ENCODE data around the gene TRIP13. TPM values are rescaled to one million over a fixed set of nuclear protein-coding genes. Genes with fewer than 3 reads are reported as not detected.
A peak's percentile ranks its signal among the peaks of the same experiment; 100 is the strongest.

TRIP13 gene
- total and polyA plus RNA-seq, 9 of the 15 experiments (the other 6 are each of a cell fraction or from before 2014, with no cell fraction given) = 24.1 to 116 (median 53.2) TPM

- TF ChIP-seq BCOR (IDR thresholded peaks at IDR 0.05) = peak; percentile 21; the same call in 1 of the 2 replicates
- no peak for TF ChIP-seq CEBPB (tag; IDR thresholded peaks at IDR 0.05)
- peak; percentile 76 for TF ChIP-seq ZBTB7A (IDR thresholded peaks at IDR 0.05; ENCODE audit: borderline replicate concordance, control insufficient read depth, low read depth, low read length)
- no peak for TF ChIP-seq ESRRB (CRISPR knock-in tag; IDR thresholded peaks at IDR 0.05; ENCODE audit: borderline replicate concordance)
- no peak for TF ChIP-seq ZNF449 (CRISPR knock-in tag; IDR thresholded peaks at IDR 0.05)
- no peak for TF ChIP-seq DIDO1 (tag; IDR thresholded peaks at IDR 0.05; ENCODE audit: low read depth)
- TF ChIP-seq, protein P1, sequence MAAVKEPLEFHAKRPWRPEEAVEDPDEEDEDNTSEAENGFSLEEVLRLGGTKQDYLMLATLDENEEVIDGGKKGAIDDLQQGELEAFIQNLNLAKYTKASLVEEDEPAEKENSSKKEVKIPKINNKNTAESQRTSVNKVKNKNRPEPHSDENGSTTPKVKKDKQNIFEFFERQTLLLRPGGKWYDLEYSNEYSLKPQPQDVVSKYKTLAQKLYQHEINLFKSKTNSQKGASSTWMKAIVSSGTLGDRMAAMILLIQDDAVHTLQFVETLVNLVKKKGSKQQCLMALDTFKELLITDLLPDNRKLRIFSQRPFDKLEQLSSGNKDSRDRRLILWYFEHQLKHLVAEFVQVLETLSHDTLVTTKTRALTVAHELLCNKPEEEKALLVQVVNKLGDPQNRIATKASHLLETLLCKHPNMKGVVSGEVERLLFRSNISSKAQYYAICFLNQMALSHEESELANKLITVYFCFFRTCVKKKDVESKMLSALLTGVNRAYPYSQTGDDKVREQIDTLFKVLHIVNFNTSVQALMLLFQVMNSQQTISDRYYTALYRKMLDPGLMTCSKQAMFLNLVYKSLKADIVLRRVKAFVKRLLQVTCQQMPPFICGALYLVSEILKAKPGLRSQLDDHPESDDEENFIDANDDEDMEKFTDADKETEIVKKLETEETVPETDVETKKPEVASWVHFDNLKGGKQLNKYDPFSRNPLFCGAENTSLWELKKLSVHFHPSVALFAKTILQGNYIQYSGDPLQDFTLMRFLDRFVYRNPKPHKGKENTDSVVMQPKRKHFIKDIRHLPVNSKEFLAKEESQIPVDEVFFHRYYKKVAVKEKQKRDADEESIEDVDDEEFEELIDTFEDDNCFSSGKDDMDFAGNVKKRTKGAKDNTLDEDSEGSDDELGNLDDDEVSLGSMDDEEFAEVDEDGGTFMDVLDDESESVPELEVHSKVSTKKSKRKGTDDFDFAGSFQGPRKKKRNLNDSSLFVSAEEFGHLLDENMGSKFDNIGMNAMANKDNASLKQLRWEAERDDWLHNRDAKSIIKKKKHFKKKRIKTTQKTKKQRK (IDR thresholded peaks at IDR 0.05; ENCODE audit: borderline replicate concordance, low read depth, low read length) = no peak
- TF ChIP-seq ELF1 (tag; IDR thresholded peaks at IDR 0.05) = peak; percentile 74; the same call in 1 of the 2 replicates
- no peak for TF ChIP-seq NR2C2 (CRISPR knock-in tag; IDR thresholded peaks at IDR 0.05)
- no peak for TF ChIP-seq NR2C2 (tag; IDR thresholded peaks at IDR 0.05)
- 0 out of 4 replicates have a peak, but pooled peaks of 1 of the 2 experiments have one; percentile 23 for TF ChIP-seq ARNT (IDR thresholded peaks at IDR 0.05)
- TF ChIP-seq, protein P2, sequence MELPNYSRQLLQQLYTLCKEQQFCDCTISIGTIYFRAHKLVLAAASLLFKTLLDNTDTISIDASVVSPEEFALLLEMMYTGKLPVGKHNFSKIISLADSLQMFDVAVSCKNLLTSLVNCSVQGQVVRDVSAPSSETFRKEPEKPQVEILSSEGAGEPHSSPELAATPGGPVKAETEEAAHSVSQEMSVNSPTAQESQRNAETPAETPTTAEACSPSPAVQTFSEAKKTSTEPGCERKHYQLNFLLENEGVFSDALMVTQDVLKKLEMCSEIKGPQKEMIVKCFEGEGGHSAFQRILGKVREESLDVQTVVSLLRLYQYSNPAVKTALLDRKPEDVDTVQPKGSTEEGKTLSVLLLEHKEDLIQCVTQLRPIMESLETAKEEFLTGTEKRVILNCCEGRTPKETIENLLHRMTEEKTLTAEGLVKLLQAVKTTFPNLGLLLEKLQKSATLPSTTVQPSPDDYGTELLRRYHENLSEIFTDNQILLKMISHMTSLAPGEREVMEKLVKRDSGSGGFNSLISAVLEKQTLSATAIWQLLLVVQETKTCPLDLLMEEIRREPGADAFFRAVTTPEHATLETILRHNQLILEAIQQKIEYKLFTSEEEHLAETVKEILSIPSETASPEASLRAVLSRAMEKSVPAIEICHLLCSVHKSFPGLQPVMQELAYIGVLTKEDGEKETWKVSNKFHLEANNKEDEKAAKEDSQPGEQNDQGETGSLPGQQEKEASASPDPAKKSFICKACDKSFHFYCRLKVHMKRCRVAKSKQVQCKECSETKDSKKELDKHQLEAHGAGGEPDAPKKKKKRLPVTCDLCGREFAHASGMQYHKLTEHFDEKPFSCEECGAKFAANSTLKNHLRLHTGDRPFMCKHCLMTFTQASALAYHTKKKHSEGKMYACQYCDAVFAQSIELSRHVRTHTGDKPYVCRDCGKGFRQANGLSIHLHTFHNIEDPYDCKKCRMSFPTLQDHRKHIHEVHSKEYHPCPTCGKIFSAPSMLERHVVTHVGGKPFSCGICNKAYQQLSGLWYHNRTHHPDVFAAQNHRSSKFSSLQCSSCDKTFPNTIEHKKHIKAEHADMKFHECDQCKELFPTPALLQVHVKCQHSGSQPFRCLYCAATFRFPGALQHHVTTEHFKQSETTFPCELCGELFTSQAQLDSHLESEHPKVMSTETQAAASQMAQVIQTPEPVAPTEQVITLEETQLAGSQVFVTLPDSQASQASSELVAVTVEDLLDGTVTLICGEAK (IDR thresholded peaks at IDR 0.05) = peak; percentile 56
- TF ChIP-seq, protein P2 (CRISPR knock-in tag; IDR thresholded peaks at IDR 0.05) = no peak
These were observed 1.4 kb upstream of the TRIP13 start (continued) for GRCh38 chr5:891117-891836.

All from K562 (cell line).